ENCODE measurements around the gene CRKL. TPM values are rescaled to one million over a fixed set of nuclear protein-coding genes. Genes with fewer than 3 reads are reported as not detected.
"Not testable (repeated sequence)": the region's sequence is repeated elsewhere in the genome, so short reads cannot be mapped to it uniquely, and the experiment has no call there.

CRKL gene
- total RNA-seq, 1 experiment from 2014 or later: 27.4 TPM

GRCh38 chr22:20933910-20934309 lies 16.7 kb downstream of the CRKL start:
- DNase-seq (ENCODE audit: low spot score): no peak

GRCh38 chr22:20935049-20935448 lies 17.8 kb downstream of the CRKL start:
- not testable (repeated sequence) for DNase-seq (ENCODE audit: low spot score)

DNA sequence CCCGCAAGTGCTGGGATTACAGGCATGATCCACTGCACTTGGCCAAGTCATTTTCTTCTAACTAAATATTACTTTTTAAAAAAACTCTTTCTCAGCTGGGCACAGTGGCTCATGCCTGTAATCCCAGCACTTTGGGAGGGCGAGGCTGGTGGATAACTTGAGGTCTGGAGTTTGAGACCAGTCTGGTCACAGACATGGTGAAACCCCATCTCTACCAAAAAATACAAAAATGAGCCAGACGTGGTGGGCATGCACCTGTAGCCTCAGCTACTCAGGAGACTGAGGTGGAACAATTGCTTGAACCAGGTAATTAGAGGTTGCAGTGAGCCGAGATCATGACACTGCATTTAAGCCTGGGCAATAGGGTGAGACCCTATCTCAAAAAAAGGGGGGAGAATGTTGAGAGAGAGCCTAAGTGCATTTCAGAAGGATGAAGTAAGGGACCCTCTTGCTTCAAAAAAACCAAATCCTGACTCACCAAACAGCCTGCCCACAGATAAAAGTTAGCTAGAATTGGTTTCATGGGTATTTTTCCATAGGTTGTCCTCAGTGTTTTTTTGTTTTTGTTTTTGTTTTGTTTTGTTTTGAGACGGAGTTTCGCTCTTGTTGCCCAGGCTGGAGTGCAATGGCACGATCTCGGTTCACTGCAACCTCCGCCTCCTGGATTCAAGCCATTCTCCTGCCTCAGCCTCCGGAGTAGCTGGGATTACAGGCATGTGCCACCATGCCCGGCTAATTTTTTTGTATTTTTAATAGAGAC lies 18.8 kb downstream of the CRKL start:
- not testable (repeated sequence) for DNase-seq (ENCODE audit: low spot score)

GRCh38 chr22:20937031-20937793 lies 20.0 kb downstream of the CRKL start:
- DNase-seq (ENCODE audit: low spot score): no peak

DNA sequence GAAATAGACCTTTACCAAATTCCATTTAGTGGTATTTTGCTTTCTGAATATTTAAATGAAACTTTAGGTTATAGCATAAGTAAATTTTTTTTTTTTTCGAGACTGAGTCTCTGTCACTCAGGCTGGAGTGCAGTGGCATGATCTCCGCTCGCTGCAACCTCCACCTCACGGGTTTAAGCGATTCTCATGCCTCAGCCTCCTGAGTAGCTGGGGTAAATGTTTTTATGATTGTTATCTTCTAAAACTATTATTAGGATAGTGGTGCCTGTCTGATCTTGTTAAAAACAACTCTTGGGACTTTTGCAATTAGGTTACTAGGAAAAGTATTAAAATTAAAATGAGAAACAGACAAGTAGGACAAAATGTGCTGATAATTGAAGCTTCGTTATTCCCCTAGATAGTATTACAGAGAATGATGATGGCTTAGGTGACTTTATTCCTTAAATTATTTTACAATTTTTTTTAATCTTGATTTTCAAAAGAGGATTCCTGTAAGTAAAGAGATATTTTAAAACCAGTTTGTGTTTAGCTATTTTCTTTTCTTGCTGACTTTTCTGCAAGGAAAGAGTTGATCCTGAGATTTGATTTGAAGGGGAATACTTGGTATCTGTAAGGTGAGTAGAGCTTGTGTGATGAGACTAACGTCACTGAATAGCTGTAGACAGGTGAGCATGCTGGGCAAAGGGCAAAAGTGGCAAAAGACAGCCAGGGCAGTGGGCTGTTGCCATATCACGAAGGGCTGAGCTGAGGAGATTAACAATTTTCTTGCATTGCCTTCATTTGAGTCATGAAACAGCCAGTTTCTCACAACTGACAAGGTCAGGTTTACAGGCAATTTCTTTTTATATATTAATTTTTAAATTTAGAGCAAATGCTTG lies 20.8 kb downstream of the CRKL start:
- DNase-seq (ENCODE audit: low spot score): no peak

GRCh38 chr22:20939457-20940185 lies 22.4 kb downstream of the CRKL start:
- DNase-seq (ENCODE audit: low spot score): not testable (repeated sequence)

DNA sequence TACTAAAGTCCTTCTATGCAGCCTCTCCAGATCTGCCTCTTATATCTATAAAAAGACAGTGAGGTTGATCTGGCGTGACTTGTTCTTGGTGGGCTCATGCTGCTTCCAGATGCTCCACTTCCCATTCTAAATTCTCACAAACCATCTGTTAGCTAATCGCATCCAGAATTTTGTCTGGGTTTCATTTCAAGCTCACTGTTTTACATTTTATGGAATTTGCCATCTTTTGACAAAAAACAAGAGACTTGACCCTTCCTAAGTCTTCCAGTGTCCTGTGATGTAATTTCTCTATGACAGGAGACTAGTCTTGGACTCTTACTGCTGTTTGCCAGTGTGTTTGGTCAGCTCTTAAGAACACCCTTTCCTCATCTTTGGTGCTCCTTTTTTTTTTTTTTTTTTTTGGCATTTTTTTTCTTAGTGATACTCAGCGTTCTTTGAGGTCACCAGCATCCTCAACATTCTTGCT lies 23.0 kb downstream of the CRKL start:
- no peak for DNase-seq (ENCODE audit: low spot score)

DNA sequence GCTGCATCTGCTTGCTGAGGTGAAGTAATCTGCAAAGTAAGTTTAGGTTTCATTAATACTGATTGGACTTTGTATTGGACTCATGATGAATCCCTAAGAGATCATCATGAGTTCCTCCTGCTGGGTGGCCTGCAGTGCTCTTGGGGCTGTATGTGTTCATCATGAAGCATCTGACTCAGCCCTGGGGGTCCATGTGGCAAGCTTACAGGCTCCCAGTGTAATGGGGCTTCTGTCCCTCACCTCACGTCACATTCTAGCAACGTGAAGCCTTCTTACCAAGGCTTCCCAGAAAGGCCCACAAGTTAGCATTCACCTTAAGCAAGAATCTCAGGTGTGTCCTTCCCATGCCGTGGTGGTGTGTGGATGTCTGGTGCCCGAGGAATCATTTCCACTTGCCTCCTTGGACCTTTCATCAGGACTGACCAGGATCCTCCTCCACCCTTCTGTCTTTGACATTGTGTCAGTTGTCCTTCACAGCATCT lies 23.7 kb downstream of the CRKL start:
- no peak for DNase-seq (ENCODE audit: low spot score)

DNA sequence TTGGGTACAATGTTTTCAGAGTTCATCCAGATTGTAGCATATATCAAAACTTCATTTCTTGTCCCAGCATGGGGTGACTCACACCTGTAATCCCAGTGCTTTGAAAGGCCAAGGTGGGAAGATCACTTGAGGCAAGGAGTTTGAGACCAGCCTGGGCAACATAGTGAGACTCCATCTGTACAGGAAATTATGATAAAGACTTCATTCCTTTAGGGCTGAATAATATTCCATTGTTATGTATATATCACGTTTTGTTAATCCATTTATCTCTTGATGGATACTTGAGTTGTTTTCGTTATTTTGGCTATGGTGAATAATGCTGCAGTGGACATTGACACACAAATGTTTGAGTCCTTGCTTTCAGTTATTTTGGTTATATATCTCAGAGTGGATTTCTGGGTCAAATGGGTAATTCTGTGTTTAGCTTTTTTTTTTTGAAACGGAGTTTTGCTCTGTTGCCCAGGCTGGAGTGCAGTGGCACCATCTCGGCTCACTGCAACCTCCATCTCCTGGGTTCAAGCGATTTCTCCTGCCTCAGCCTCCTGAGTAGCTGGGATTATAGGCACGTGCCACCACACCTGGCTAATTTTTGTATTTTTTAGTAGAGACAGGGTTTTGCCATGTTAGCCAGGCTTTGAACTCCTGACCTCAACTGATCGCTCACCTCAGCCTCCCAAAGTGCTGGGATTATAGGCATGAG lies 25.1 kb downstream of the CRKL start:
- DNase-seq (ENCODE audit: low spot score): not testable (repeated sequence)

DNA sequence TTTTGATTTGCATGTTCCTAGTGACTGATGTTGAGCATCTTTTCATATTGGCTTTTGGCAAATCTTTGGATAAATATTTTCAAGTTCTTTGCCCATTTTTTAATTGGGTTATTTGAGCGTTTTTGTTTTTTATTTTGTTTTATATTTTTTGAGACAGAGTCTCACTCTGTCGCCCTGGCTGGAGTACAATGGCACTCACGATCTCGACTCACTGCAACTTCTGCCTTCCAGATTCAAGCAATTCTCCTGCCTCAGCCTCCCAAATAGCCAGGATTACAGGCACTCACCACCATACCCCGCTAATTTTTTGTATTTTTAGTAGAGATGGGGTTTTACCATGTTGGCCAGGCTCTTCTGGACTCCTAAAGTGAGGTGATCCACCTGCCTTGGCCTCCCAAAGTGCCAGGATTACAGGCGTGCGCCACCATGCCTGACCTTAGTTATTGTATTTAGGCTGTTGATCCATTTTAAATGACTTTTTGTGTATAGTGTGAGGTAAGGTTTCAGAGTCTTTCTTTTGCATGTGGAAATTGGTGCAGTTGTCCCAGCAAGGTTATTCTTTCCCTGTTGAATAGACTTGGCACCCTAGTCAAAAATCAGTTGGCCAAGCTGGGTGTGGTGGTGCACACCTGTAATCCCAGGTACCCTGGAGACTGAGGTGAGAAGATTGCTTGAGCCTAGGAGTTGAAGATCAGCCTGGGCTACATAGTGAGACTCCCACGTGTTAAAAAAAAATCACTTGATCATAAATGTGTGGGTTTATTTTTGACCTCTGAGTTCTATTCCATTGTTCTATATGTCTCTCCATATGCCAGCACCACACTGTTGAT lies 26.1 kb downstream of the CRKL start:
- DNase-seq (ENCODE audit: low spot score): no peak

- DNase-seq (ENCODE audit: low spot score): no peak
Measured at GRCh38 chr22:20944042-20944441, 26.8 kb downstream of the CRKL start.

- DNase-seq (ENCODE audit: low spot score): no peak
Measured at GRCh38 chr22:20945578-20945934, 28.3 kb downstream of the CRKL start.

- DNase-seq (ENCODE audit: low spot score): no peak
Measured at GRCh38 chr22:20946080-20946986, 29.1 kb downstream of the CRKL start.

- no peak for DNase-seq (ENCODE audit: low spot score)
Measured at GRCh38 chr22:20946991-20947390, 29.8 kb downstream of the CRKL start.

DNA sequence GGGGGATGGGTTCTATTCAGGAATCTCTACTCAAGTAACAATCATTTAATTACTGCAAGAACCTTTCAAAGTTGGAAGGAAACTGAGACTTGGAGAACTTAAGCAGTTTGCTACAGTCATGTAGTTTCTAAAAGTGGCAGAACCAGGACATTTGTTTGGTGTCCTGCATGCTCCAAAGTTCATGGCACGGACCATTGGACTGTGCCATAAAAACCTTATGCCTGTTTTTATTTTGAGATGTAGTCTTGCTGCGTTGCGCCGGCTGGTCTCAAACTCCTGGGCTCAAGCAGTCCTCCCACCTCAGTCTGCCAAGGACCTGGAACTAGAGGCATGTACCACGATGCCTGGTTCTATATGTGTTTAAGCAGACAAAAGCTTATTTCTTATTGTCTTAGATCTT lies 31.2 kb downstream of the CRKL start:
- no peak for DNase-seq (ENCODE audit: low spot score)

- no peak for DNase-seq (ENCODE audit: low spot score)
Measured at GRCh38 chr22:20948989-20949388, 31.8 kb downstream of the CRKL start.

- no peak for DNase-seq (ENCODE audit: low spot score)
Measured at GRCh38 chr22:20949698-20950183, 32.5 kb downstream of the CRKL start.

GRCh38 chr22:20951151-20951931 lies 34.1 kb downstream of the CRKL start:
- no peak for DNase-seq (ENCODE audit: low spot score)
